Measurements from ENCODE around the gene MFRP. TPM values are rescaled to one million over a fixed set of nuclear protein-coding genes. Genes with fewer than 3 reads are reported as not detected.

The MFRP gene
- total RNA-seq, 1 donor from 2014 or later, result not detected

DNA sequence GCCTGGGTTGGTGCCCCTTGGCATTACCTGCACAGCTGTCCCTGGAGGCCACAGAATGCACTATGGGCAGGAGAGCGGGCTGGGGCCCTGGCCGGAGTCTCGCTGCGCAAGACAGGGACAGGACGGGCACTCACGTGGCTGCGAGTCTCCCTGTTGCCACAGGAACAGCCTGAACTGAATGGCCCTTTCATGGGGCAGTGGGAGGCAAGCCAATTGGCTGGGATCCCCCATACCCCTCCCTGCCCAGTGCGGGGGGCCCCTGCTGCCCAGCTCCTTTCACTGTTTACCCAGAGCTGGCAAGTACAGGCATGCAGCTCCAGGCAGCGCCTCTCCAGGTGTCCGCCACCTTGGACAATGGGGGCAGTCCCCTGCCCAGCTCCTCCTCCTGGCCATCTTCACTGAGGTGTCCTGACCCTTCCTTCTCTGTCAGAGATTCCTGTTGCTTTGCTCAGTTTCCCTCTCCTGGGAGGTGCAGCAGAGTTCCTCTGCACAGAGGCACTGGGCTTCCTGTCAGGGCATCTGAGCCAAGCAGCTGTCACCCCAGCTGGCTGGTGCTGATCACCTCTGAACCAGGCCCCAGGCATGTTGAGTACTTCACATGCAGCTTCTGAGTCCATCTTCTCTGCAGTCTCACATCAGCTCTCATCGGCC lies 29.8 kb upstream of the MFRP start:
- TF ChIP-seq, protein P1, sequence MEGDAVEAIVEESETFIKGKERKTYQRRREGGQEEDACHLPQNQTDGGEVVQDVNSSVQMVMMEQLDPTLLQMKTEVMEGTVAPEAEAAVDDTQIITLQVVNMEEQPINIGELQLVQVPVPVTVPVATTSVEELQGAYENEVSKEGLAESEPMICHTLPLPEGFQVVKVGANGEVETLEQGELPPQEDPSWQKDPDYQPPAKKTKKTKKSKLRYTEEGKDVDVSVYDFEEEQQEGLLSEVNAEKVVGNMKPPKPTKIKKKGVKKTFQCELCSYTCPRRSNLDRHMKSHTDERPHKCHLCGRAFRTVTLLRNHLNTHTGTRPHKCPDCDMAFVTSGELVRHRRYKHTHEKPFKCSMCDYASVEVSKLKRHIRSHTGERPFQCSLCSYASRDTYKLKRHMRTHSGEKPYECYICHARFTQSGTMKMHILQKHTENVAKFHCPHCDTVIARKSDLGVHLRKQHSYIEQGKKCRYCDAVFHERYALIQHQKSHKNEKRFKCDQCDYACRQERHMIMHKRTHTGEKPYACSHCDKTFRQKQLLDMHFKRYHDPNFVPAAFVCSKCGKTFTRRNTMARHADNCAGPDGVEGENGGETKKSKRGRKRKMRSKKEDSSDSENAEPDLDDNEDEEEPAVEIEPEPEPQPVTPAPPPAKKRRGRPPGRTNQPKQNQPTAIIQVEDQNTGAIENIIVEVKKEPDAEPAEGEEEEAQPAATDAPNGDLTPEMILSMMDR (conservative IDR thresholded peaks at IDR 0.05; ENCODE audit: low read depth, low read length), result no peak
- H3K4me3 ChIP-seq (ENCODE audit: low read depth, low read length), result no peak overlapping the region
- no peak for DNase-seq (ENCODE audit: low read depth)

- TF ChIP-seq, protein P1 (conservative IDR thresholded peaks at IDR 0.05; ENCODE audit: low read depth, low read length), result no peak
- DNase-seq (ENCODE audit: low read depth), result no peak
- no peak overlapping the region for H3K4me3 ChIP-seq (ENCODE audit: low read depth, low read length)
These were observed 29.1 kb upstream of the MFRP start for GRCh38 chr11:119375337-119376196.

- DNase-seq (ENCODE audit: low read depth), result no peak
- H3K4me3 ChIP-seq (ENCODE audit: low read depth, low read length), result no peak overlapping the region
- TF ChIP-seq, protein P1 (conservative IDR thresholded peaks at IDR 0.05; ENCODE audit: low read depth, low read length), result no peak
These were observed 28.3 kb upstream of the MFRP start for GRCh38 chr11:119374632-119375336.

DNA sequence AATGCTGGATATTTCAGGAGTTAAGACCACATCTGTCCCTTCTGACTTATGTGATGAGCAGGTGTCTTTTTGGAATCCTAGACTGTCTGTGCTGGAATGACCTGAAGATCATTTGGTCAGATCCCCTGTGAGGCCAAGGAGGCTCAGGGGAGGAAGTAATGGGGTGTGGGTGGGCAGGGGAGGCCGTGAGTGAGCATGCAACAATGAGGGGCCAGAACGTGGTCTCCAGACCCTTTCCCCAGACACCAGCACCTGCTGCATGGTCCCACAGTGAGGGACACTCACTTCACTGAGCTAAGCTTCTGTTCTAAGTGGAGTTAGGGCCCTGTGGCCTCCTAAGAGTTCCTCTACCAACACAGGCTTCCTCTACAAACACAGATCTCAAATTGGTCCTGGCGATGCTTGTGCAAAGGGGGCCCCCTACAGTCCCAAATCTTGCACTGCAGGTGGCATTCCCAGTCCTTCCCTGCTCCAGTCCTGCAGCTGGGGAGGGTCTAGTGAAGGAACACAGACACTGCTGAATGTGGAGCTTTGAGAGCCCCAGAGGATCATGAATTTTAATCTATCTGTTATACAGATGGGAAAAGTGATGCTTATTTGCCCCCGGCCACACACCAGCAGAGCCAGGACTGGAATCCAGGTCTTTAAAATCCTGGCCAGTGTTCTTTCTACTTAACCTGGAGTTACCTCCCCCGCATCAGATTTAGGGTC lies 27.6 kb upstream of the MFRP start:
- TF ChIP-seq, protein P1 (conservative IDR thresholded peaks at IDR 0.05; ENCODE audit: low read depth, low read length), result peak; percentile 98
- DNase-seq (ENCODE audit: low read depth), result no peak

DNA sequence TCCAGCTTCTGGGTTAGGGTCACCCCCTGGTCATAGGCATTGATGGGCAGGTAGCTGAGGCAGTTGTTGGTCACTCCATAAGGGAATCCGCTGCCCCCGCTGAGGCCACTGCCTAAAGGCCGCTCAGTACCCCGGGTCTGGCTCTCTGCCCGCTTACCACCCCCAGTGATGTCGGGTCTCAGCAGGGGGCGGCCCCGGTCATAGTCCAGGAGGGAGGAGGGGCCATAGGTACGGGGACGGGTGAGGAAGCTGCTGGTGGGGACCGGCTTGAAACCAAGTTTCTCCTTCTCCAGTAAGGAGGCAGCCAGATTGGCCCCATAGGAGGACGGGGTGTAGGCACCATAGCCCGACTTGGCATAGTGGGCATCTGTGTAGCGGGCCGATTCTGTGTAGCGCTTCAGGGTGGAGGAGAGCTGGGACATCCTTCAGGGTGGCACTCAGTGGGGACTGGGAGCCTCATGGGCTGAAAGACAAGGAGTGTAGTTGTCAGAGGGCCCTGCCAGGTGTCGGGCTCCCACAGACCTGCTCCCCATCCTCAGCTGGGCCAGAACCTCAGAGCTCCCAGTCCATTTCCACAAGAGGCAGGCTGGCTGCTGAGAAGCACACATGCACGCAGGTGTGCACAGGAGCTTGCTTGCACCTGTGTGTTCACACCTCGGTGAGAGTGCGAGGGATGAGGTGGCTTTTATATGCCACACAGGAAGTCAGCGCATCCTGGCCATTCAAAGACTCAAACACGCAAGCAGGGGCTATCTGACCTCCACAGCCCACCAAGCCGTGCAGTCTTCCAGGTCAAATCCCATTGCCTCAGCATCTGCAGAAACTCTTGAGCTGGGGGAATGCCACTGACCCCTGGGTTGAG lies 26.8 kb upstream of the MFRP start:
- TF ChIP-seq, protein P1 (conservative IDR thresholded peaks at IDR 0.05; ENCODE audit: low read depth, low read length), result no peak
- no peak for DNase-seq (ENCODE audit: low read depth)
- no peak overlapping the region for H3K4me3 ChIP-seq (ENCODE audit: low read depth, low read length)

More for the DNA sequence above, 27.6 kb upstream of the MFRP start:
- no peak overlapping the region for H3K4me3 ChIP-seq (ENCODE audit: low read depth, low read length)
